PC-9 (cell line): Measurements from ENCODE around the gene MAGI2.

Source experiments
- EZH2 ChIP-seq: fragments of 200-600 bp; sonication (generic); IDR thresholded peaks from 2 replicates; pipeline ENCODE4 v1.8.0; 2017; ENCODE audit warnings: antibody characterized with exemption, low read depth
- TF ChIP-seq, protein P1 (sequence below): fragments of 200-600 bp; sonication (generic); conservative IDR thresholded peaks from 2 replicates; pipeline ENCODE4 v1.6.1; 2017; ENCODE audit warnings: mixed run types, antibody characterized with exemption, mild to moderate bottlenecking, moderate library complexity

DNA sequence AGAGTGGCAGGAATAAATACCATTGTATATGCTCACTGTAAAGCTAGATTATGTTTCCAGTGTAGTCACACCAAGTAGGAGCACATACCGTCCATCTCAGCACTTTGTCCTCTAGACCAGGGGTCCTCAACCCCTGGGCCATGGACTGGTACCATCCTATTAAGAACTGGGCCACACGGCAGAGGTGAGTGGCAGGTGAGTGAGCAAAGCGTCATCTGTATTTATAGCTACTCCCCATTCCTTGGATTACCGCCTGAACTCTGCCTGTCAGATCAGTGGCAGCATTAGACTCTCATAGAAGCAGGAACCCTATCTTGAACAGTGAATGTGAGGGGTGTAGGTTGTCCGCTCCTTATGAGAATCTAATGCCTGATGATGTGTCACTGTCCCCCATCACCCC, 735.3 kb downstream of the MAGI2 start:
- TF ChIP-seq, protein P1, sequence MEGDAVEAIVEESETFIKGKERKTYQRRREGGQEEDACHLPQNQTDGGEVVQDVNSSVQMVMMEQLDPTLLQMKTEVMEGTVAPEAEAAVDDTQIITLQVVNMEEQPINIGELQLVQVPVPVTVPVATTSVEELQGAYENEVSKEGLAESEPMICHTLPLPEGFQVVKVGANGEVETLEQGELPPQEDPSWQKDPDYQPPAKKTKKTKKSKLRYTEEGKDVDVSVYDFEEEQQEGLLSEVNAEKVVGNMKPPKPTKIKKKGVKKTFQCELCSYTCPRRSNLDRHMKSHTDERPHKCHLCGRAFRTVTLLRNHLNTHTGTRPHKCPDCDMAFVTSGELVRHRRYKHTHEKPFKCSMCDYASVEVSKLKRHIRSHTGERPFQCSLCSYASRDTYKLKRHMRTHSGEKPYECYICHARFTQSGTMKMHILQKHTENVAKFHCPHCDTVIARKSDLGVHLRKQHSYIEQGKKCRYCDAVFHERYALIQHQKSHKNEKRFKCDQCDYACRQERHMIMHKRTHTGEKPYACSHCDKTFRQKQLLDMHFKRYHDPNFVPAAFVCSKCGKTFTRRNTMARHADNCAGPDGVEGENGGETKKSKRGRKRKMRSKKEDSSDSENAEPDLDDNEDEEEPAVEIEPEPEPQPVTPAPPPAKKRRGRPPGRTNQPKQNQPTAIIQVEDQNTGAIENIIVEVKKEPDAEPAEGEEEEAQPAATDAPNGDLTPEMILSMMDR, result no peak
- TF ChIP-seq EZH2, result no peak
